GM18498 (cell line): ENCODE data around the gene SERPINA3.
"Not testable (repeated sequence)": the region's sequence is repeated elsewhere in the genome, so short reads cannot be mapped to it uniquely, and the experiment has no call there.

Experiments used
- ATAC-seq: cut with Tn5 transposase; IDR thresholded peaks from one replicate; pipeline ENCODE4 v1.9.1; 2021; ENCODE audit warnings: mild to moderate bottlenecking, moderate library complexity; ENCODE audit not compliant: unreplicated experiment

SERPINA3 gene

GRCh38 chr14:94612174-94612573 is at the start of gene SERPINA3:
Gene SERPINA3 (plus strand): TSS chr14:94612391. CDS start chr14:94614442, 2,051 bp downstream.
- no peak for ATAC-seq

GRCh38 chr14:94562941-94563883 is 49.0 kb upstream of the SERPINA3 start:
- no peak for ATAC-seq

GRCh38 chr14:94564381-94564780 is 47.8 kb upstream of the SERPINA3 start:
- no peak for ATAC-seq

- ATAC-seq, result no peak
Observed at GRCh38 chr14:94568186-94568585, 44.0 kb upstream of the SERPINA3 start.

- ATAC-seq, result no peak
Observed at GRCh38 chr14:94569381-94570001, 42.7 kb upstream of the SERPINA3 start.

- ATAC-seq, result no peak
Observed at GRCh38 chr14:94570002-94570400, 42.2 kb upstream of the SERPINA3 start.

- ATAC-seq, result no peak
Observed at GRCh38 chr14:94570440-94570839, 41.8 kb upstream of the SERPINA3 start.

GRCh38 chr14:94571395-94571794 is 40.8 kb upstream of the SERPINA3 start:
- no peak for ATAC-seq

GRCh38 chr14:94571950-94572349 is 40.2 kb upstream of the SERPINA3 start:
- no peak for ATAC-seq

- no peak for ATAC-seq
Observed at GRCh38 chr14:94572637-94573303, 39.4 kb upstream of the SERPINA3 start.

GRCh38 chr14:94573475-94574277 is 38.5 kb upstream of the SERPINA3 start:
- ATAC-seq, result no peak

GRCh38 chr14:94574336-94574735 is 37.9 kb upstream of the SERPINA3 start:
- ATAC-seq, result no peak

GRCh38 chr14:94575730-94576585 is 36.2 kb upstream of the SERPINA3 start:
- no peak for ATAC-seq

GRCh38 chr14:94577472-94577871 is 34.7 kb upstream of the SERPINA3 start:
- ATAC-seq, result not testable (repeated sequence)

GRCh38 chr14:94578712-94579111 is 33.5 kb upstream of the SERPINA3 start:
- no peak for ATAC-seq

- ATAC-seq, result no peak
Observed at GRCh38 chr14:94581127-94581999, 30.8 kb upstream of the SERPINA3 start, which contains the start of gene SERPINA5. Gene SERPINA5 (plus strand): TSS chr14:94581426. CDS start chr14:94587363, 5,937 bp downstream.

- ATAC-seq, result no peak
Observed at GRCh38 chr14:94582199-94582750, 29.9 kb upstream of the SERPINA3 start.

- no peak for ATAC-seq
Observed at GRCh38 chr14:94582851-94583250, 29.3 kb upstream of the SERPINA3 start.
